DMS114 treated with DMSO at 0.1 percent for 48 hours (cell line): ENCODE data around the gene EXOC6B.
A peak's percentile ranks its signal among the peaks of the same experiment; 100 is the strongest.

Experiments
- DNase-seq: peaks from one replicate; lab custom pipeline; 2025; ENCODE audit not compliant: unreplicated experiment; lab: John Stamatoyannopoulos, UW

The EXOC6B gene

DNA sequence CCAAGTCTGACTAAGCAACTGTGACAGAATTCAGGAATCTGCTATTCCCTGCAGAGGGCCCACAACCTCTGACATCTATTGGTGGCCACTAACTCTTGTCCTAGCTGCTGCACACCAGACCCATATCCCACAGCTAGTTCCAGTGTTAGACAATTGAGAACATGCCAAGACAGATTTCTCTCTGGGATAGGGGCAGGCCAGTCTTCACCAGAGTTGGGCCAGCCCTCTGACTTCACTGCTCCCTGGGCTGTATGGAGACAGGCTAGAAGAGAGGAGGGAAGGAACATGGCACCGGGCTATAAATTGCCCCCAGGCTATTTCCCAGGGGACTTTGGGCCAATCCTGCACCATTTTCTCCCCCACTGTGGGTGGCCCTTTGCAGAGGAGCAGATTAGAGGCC is 645.5 kb downstream of the EXOC6B start:
- no peak for DNase-seq

DNA sequence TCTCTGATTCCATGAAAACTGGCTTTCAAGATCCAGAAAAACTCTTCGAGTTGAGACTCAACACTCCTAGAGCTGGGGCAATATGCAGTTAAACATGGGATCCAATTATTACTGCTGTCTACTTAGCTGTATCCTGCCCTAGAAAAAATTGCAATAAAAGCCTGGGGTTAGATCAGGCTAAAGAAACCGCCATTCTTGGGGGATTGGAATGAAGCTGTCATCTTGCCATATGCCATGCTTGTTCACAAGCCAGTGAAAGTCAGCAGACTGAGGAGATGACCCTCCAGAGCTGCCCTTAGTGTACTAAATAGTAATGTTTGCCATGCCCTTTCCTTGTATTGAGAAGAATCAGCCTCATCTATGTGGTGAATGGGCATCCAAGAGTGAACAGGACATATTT is 647.3 kb downstream of the EXOC6B start:
- no peak for DNase-seq

DNA sequence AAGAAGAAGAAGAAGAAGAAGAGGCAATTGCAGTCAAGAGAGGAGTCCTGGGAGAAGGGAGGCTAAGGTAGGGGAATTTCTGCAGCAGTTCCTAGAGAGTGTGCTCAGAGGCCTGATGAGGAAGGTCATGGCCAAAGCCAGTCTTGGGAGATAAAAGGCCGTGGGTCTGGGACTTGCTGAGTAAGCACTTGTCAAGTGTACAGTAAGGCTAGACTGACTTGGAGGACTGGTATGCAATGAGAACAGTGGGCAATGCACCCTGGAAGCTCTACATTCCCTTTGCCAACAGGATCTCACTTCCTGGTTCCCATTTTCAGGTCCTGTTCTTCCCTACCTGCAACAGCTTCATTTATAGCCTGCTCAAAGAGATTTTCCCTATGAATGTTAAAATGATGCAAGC is 649.6 kb downstream of the EXOC6B start:
- DNase-seq = no peak

DNA sequence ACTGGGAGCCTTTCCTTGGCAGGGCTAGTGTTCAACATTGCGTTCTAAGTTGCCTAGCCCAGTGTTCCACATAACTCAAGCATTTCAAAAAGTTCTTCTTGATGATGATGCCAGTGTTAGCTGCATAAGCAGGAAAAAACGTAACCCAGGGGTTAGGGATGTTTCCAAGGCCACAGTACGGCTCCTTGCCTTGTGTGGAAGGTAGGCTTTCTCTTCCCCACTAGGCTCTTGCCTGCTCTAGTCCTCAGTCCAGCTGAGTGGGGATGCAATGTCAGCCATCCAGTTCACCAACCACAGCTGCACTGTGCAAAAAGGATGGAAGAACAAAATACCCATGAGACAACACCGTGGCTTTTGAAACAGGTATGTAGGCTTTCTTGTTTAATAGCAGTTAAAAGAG is 650.2 kb downstream of the EXOC6B start:
- DNase-seq = no peak

DNA sequence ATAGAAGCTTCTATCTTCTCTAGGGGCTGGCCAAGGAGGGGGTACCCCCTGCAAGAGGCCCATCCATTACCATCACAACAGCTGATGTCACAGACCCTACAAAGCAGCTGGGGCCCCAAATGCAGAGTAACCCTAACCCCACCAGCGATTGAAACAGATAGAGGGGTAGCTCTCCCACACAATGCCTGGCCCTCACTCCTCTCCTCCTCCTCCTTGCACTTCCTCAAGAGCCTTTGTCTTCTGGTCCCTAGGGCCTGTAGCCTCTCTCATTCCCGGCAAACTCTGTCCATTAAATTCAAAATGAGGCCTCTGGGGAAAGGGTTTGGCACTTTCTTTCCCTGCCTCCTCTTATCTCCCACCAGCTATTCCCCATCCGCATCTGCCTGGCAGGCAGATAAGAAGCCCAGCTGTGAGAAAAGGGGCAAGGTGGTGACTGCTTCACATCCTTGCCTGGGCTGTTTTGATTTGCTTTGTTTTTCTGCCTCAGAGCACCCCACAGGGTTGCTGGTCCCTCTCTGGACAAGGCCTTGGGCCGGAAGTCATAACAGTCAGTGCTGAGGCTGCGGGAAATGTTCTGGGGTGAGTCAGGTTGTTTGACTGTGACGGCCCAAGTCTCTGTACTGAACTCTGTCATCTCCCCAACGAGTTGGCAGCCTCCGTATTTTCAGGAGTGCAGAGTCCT is 652.1 kb downstream of the EXOC6B start:
- DNase-seq = no peak

DNA sequence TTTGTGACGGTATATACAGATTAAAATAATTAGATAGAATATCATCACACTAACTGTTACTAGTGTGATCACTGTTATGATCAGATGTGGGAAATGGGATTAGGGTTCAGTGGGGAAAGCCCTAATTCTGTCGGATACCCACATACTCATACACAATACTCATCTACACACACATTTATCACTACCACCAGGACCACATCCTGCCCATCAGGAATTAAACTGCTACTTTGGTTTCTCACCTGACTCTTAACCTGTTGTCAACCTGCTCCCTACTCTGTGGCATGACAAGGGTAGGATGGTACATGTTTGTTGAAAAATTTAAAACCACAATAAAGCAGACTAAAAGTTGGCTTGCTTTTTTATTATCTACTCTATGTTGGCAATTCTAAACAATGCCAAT is 653.4 kb downstream of the EXOC6B start:
- no peak for DNase-seq

DNA sequence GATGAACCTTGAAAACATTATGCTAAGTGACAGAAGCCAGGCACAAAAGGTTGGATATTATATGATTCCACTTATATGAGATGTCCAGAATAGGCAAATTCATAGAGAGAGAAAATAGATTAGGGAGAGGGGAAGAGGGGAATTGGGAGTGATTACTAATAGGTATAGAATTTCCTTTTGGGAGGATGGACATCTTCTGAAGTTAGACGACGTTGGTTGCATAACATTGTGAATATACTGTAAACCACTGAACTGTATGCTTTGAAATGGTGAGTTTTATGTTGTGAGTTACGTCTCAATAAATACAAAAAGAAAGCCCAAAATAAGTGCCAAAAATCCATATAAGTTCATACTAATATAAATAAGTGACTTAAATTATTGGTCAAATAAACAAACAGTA is 659.6 kb downstream of the EXOC6B start:
- DNase-seq = no peak

DNA sequence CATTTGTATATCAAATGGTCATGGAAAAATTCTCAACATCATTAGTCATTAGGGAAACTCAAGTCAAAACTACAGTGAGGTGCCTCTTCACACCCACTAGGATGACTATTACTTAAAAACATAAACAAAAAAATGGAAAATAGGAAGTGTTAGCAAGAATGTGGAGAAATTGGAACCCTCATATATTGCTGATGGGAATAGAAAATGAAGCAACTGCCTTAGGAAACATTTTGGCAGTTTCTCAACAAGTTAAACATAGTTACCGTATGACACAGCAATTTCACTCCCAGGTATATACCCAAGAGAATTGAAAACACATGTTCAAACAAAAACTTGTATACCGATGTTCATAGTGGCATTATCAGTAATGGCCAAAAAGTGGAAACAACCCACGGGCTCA is 660.0 kb downstream of the EXOC6B start:
- DNase-seq = no peak

DNA sequence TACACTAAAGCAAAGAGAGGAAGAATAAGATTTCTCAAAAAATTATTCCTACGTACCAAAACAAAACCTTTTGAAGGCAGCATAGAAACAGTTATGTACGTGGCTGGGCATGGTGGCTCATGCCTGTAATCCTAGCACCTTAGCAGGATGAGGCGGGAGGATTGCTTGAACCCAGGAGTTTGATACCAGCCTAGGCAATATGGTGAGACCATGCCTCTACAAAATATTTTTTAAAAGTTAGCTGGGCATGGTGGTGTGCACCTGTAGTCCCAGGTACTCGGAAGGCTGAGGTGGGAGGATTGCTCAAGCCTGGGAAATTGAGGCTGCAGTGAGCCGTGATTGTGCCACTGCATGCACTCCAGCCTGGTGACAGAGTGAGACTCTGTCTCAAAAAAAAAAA is 663.3 kb downstream of the EXOC6B start:
- no peak for DNase-seq

DNA sequence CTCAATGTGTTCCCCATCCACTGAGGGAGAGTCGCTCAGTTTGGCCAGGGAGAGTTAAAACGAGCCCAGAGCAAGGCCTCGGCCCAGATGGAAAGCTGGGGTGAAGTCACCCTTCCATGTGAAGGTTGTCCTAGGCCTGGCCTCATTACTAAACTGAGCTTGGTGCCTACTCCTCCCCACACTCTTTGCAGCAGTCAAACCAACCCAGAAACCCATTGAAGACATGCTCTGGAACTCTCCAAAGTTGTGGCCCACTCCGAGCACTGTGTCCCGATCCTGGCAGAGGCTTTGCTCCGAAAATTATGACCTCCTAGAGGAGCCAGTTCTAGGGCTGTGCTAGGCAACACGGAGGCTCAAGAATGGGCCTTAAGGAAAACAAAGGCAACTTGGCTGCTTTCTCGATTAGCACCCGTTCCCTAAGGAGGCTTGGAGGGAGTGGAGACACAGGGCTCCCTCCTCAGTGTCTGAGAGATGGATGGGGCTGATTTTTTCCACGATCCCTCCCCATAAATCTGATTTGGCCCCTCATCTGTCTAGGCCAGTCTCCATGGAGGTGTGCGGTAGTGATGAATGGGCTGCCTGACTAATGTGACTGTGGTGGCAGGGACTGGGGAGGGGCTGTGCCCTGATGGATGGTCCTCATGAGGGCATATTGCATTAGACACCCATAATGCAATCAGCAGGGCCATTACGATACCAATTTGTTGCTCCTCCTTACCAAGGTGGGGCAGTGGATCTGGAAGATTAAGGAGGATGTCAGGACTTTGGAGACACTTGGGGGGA is 666.4 kb downstream of the EXOC6B start:
- no peak for DNase-seq

DNA sequence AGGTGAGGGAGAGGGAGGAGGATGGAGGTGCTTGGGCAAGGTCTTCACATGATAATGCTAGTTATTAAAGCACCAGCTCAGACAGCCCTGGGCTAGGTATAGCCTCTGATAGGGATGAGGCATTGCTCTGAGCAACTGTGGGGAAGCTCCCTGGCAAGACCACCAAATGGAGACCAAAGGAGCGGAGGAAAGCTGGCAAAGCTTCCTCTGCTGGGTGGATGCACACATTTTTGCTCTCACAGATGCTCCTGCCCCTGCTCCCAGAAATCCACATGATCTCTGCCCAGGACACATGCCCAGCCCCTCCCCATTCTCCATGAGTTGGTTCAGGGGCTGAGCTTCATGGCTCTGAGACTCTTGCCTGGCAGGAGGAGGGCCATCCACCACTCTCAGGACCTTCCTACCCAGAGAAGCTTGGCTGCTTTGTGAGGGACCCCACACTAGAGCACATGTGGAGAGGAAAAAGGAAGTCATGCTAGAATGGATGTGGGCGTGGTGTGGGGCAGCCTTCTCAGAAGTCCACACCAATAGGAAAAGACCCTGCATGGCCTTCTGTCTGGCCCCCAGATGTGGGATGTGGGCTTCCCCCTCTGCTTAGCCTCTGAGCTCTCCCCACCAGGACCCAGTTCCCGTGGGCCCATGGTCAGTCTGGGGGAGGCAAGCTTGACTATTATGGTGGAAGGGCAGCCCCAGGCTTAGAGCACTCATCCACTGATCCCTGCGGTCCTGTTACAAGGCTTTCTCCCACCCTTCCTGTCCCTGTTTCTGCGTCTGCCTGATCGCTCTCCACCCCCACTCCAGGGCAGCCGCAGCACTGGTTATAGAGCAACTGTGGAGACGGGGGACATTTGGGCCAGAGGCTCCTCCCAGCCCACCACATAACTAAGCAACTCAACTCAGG is 667.7 kb downstream of the EXOC6B start:
- DNase-seq = no peak

DNA sequence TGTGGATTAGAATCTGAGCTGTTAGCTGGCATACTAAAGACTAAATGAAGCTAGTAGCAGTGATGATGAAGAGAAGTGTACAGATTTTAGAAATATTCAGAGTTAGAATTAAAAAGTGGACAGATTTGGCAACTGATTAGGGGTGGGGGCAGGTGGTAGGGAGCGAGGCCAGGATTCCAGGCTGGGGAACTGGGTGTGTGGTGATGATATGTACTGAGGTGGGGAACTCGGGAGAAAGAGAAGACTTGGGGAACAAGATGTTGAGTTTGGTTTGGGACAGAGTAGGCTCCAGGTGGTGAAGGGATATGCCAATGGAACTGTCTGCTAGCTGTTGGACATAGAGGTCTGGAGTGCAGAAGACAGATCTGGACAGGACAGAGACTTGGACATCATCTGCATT is 669.0 kb downstream of the EXOC6B start:
- DNase-seq = no peak

DNA sequence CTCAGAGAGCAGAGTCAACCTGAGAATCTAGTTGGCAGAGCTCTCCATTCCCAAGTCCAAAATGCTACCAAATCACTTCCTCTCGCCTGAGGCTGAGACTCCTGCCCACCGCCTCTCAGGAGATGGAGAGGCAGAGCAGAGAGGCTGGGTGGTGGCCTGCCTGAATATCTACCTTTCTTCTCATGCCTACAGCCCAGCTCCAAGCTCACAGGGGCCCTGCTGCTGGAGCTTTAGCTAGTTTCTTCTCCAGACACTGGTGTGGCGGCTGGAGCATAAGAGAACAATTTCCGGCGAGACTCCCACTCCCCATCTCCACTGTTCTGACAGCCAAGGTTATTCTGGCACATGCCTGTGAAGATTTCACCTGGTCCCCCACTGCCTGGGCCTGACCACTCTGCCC is 670.1 kb downstream of the EXOC6B start:
- DNase-seq = no peak

DNA sequence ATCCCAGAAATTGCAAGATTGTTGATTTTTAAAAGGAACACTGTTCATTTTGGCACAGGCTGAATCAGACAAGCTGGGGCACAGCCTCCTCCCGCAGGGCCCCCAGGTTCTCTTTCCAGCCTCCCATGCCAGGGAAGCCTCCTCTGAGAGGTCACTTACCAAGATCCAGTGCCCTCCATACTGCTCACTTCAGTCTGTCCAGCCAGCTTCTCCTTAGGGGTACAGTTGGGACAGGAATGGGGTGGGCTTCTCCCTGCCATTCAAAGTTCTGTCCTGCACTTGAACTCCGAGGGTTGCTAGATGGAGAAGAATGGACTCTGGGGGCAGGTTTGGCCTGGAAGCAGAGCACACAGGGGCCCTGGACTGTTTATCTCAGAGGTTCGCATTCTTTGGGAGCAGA is 670.7 kb downstream of the EXOC6B start:
- DNase-seq = no peak

DNA sequence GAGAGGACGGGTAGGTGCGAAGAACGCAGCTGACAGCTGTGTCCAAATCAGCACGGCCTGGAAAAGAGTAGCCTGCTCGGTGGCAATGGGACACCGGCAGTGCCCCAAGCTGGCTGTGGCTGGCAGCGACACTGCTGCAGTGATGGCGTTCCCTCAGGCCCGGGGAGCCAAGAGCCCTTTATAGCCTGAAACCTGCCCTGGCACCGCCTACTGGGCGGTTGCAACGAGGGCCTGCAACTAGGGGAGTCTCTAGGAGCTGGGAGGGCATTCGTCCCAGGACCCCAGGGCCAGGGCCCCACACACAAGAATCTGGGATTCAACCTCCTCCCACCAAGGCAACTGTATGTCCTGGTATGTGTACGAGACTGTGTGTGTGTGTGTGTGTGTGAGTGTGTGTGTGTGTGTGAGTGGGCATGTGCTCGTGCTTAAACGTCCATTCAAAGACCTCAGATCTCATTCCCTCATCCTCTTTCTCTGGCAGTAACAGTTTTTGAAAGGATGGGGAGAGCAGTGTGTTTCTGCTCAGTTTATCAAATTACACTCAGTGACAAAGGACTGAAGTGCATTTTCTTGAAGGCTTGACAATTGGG is 671.4 kb downstream of the EXOC6B start:
- DNase-seq = no peak

DNA sequence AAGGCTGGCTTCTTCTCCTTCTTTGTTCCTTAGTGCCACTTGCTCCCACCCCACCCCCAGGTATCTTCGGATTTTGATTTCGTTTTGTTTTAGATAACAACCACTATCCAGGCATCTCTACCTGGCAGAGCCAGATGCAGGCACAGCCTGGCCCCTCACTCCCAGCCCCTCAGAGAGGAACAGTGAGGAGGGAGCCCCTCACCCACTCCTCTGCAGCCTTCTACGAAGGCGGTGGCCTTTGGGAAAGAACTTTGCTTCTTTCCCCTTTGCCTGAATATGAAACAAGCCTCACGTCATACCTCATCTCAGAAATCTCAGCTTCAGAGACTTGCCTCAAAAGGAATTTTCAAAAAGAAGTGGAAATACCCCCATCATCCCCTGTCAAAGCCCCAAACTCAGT is 671.9 kb downstream of the EXOC6B start:
- no peak for DNase-seq

DNA sequence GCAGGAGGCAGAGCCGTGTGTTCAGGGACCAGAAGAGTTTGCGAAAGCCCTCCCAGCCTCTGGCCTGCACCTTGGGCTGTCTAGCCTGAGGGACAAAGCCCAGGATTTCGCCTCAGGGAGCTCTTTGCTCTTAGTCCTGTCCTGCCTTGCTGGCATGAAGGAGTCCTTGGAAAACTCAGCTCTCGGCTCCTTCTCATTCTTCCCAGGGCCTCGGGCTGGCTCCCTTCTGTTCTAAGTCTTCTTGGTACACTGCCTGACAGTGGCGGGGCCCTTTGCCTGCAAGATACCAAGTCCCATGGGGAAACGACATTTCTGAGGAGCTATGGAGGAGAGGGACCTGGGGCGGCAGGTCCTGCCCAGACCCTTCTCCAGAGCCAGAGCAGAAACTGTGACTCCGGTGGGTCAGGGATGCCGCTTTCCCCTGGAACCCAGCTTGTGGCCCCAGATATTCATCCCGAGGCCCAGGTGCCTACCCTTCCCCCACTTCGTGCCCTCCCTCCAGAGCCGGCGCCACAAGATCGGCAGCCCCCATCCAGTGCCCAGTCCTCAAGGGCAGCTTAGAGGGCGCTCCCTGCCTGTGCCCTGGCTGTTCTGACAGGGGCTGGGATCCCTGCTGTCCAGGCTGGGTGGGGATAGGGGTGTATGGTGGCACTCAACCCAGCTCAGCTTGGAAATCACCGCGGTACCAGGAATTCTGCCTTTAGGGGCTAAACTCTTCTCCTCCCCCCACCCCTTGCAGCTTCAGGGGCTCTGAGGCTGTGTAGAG is 672.6 kb downstream of the EXOC6B start:
- DNase-seq = no peak

DNA sequence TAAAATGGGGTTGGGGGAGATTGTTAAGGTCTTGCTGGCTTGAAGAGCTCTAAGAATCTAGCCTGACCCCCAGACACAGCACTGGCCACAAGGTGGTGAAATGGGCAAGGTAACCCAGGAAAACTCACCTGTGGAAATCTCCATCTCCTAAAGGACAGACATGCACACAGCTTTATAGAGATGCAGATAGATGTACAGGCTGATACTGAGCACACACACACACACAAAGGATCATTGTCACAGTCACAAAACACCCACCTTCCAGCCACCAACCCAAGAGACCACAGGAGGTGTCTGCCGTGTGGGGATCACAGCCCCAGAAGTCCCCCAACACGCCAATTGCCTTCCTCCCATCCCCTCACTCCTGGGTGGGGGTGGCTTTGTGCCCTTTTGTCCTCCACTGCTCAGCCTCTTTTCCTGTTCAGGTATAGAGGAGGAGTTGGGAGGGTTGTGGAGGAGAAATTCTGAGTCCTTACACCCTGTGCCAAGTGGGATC is 674.9 kb downstream of the EXOC6B start:
- no peak for DNase-seq

DNA sequence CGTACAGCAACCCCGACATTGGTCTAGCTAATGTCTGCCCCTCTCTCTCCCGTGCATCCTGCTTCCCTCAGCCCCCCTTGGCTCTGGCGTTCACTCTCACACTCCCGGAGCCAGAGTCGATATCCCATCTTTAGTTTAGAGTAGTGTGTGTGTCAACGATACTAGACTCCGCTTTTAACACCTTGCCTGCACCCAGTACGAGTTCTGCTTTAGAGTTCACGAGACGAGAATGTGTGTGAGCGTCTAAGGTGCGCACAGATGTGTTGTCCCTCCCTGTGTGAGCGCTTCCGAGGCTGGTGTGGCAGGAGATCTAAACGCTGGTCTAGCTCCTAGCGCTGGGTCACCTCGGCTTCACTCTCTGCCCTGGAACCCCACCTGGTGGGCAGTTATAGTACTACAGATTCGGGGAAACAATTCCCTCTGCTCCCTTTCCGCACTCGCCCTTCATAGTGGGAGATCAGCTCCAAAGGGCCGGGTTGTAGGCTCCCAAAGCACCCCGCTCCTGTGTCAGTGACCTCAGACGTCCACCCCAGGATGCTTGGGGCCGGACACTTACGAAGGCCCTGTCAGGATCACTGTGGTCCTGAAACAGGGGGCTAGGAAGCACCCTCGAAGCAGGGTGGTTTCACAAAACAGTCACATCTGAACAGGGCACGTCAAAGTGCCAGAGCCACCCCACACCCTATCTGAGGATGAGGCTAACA is 675.5 kb downstream of the EXOC6B start:
- DNase-seq = peak; percentile 89
